IMR-90 (cell line): ENCODE data around the gene BCL11A. TPM values are rescaled to one million over a fixed set of nuclear protein-coding genes. Genes with fewer than 3 reads are reported as not detected.

Experiments used
- ATAC-seq: fragments of 200-7000 bp; cut with Tn5 transposase; 2 replicates; pipeline ENCODE4 v1.9.1; 2020; ENCODE audit warnings: low read depth, mild to moderate bottlenecking, moderate library complexity
- BruUV-seq: library from RNA; stranded (reverse); fragments of 400-500 nt; replicated peaks from 2 replicates; lab custom pipeline; 2021; lab: Mats Ljungman, UMichigan
- CTCF ChIA-PET: fragments of 300-600 bp; formaldehyde crosslinking; extraction: SDS; loops from one replicate; lab custom pipeline; 2021; ENCODE audit warnings: antibody characterized with exemption; lab: Yijun Ruan, JAX
- POLR2A ChIA-PET: fragments of 300-600 bp; sonication (Branson Sonifier 250); formaldehyde crosslinking; loops from one replicate; lab custom pipeline; 2022; ENCODE audit warnings: antibody characterized with exemption; ENCODE audit not compliant: unreplicated experiment; lab: Charles Lee
- DNase-seq: peaks from one replicate; pipeline ENCODE4 v3.0.0; 2013
- H2AFZ ChIP-seq: replicated peaks from 2 replicates; pipeline ENCODE3; 2013; ENCODE audit warnings: low read length, mild to moderate bottlenecking; ENCODE audit not compliant: poor library complexity
- H2AK5ac ChIP-seq: 2 replicates; pipeline ENCODE4 v1.6.1; 2013; ENCODE audit warnings: low read depth, low read length, inconsistent platforms
- H2AK9ac ChIP-seq: replicated peaks from 2 replicates; pipeline ENCODE3; 2013; ENCODE audit warnings: mild to moderate bottlenecking, low read depth, low read length, moderate library complexity; ENCODE audit not compliant: poor library complexity
- H2BK120ac ChIP-seq: 2 replicates; pipeline ENCODE4 v1.6.1; 2013; ENCODE audit warnings: low read depth, low read length, inconsistent platforms
- H2BK15ac ChIP-seq: 3 replicates; pipeline ENCODE4 v1.6.1; 2013; ENCODE audit warnings: low read depth, low read length, inconsistent platforms
- H2BK20ac ChIP-seq: 2 replicates; pipeline ENCODE4 v1.6.1; 2013; ENCODE audit warnings: low read depth, mild to moderate bottlenecking, inconsistent platforms, low read length, moderate library complexity
- H2BK5ac ChIP-seq: 2 replicates; pipeline ENCODE4 v1.6.1; 2013; ENCODE audit warnings: mild to moderate bottlenecking, low read depth, low read length, inconsistent platforms; ENCODE audit not compliant: poor library complexity, severe bottlenecking
- H3K14ac ChIP-seq: replicated peaks from 2 replicates; pipeline ENCODE4 v1.6.1; 2013; ENCODE audit warnings: low read depth, low read length, inconsistent platforms
- H3K18ac ChIP-seq: 2 replicates; pipeline ENCODE4 v1.6.1; 2013; ENCODE audit warnings: low read depth, low read length, control low read depth
- H3K23ac ChIP-seq: 2 replicates; pipeline ENCODE4 v1.6.1; 2013; ENCODE audit warnings: low read depth, low read length, inconsistent platforms
- H3K27ac ChIP-seq: 2 replicates; pipeline ENCODE4 v1.5.1; 2013; ENCODE audit warnings: mild to moderate bottlenecking, control low read depth, low read length; ENCODE audit not compliant: insufficient read depth
- H3K27me3 ChIP-seq: 2 replicates; pipeline ENCODE4 v1.6.1; 2013; ENCODE audit warnings: low read length; ENCODE audit not compliant: control insufficient read depth, insufficient read depth
- H3K36me3 ChIP-seq: 2 replicates; pipeline ENCODE4 v1.6.1; 2013; ENCODE audit warnings: low read length, mixed read lengths; ENCODE audit not compliant: control insufficient read depth, insufficient read depth
- H3K4ac ChIP-seq: 2 replicates; pipeline ENCODE4 v1.6.1; 2013; ENCODE audit warnings: low read depth, low read length, inconsistent platforms
- H3K4me1 ChIP-seq: 2 replicates; pipeline ENCODE4 v1.6.1; 2013; ENCODE audit warnings: low read length, mixed read lengths; ENCODE audit not compliant: control insufficient read depth, insufficient read depth
- H3K4me2 ChIP-seq: 2 replicates; pipeline ENCODE4 v1.6.1; 2013; ENCODE audit warnings: low read depth, mild to moderate bottlenecking, control low read depth, low read length, moderate library complexity
- H3K4me3 ChIP-seq: 2 replicates; pipeline ENCODE4 v1.5.1; 2013; ENCODE audit warnings: low read depth, mild to moderate bottlenecking, control low read depth, low read length, moderate library complexity; ENCODE audit not compliant: insufficient read depth
- H3K56ac ChIP-seq: 2 replicates; pipeline ENCODE4 v1.6.1; 2013; ENCODE audit warnings: low read length, inconsistent platforms; ENCODE audit not compliant: insufficient read depth; ENCODE audit errors: extremely low read depth
- H3K79me1 ChIP-seq, 2 experiments: 2 replicates each; pipeline ENCODE4 v1.6.1; 2013; ENCODE audit warnings: low read length in 2 of 2, inconsistent platforms in 1 of 2, low read depth in 1 of 2
- H3K9ac ChIP-seq: 2 replicates; pipeline ENCODE4 v1.6.1; 2013; ENCODE audit warnings: low read depth, low read length, control low read depth
- H3K9me1 ChIP-seq: 2 replicates; pipeline ENCODE4 v1.6.1; 2013; ENCODE audit warnings: low read length, inconsistent platforms; ENCODE audit not compliant: insufficient read depth
- H3K9me3 ChIP-seq: 2 replicates; pipeline ENCODE4 v1.6.1; 2013; ENCODE audit warnings: low read length; ENCODE audit not compliant: control insufficient read depth, insufficient read depth
- H4K20me1 ChIP-seq: 2 replicates; pipeline ENCODE4 v1.6.1; 2013; ENCODE audit warnings: low read length, inconsistent platforms; ENCODE audit not compliant: insufficient read depth
- H4K5ac ChIP-seq: 2 replicates; pipeline ENCODE4 v1.6.1; 2013; ENCODE audit warnings: mild to moderate bottlenecking, low read depth, low read length, control low read depth
- H4K8ac ChIP-seq, 2 experiments: 2 replicates each; pipeline ENCODE4 v1.6.1; 2013; ENCODE audit warnings: low read depth in 2 of 2, low read length in 2 of 2, control low read depth in 1 of 2, inconsistent platforms in 1 of 2
- H4K91ac ChIP-seq: 2 replicates; pipeline ENCODE4 v1.6.1; 2013; ENCODE audit warnings: low read depth, low read length, inconsistent platforms; ENCODE audit not compliant: insufficient read depth
- BHLHE40 ChIP-seq: fragments of 150-350 bp; IDR thresholded peaks from 2 replicates; pipeline ENCODE4 v1.6.1; 2016; ENCODE audit warnings: mild to moderate bottlenecking, low read depth, low read length
- CEBPB ChIP-seq: IDR thresholded peaks from 2 replicates; pipeline ENCODE4 v1.6.1; 2012; ENCODE audit warnings: low read depth, low read length, improper control_type of control experiment
- CHD1 ChIP-seq: IDR thresholded peaks from 2 replicates; pipeline ENCODE4 v1.6.1; 2012; ENCODE audit warnings: low read depth, low read length, improper control_type of control experiment
- CTCF ChIP-seq: conservative IDR thresholded peaks from 2 replicates; pipeline ENCODE4 v1.5.1; 2012; ENCODE audit warnings: mild to moderate bottlenecking, low read depth, low read length, improper control_type of control experiment
- ELK1 ChIP-seq: fragments of 150-350 bp; IDR thresholded peaks from 2 replicates; pipeline ENCODE4 v1.6.1; 2016; ENCODE audit warnings: low read depth, mild to moderate bottlenecking, low read length, moderate library complexity, borderline replicate concordance
- FOS ChIP-seq: fragments of 150-350 bp; IDR thresholded peaks from 2 replicates; pipeline ENCODE4 v1.6.1; 2016; ENCODE audit warnings: low read depth, low read length
- MAFK ChIP-seq: IDR thresholded peaks from 2 replicates; pipeline ENCODE4 v1.6.1; 2012; ENCODE audit warnings: low read depth, low read length, improper control_type of control experiment
- MAZ ChIP-seq: IDR thresholded peaks from 2 replicates; pipeline ENCODE4 v1.6.1; 2012; ENCODE audit warnings: low read depth, mild to moderate bottlenecking, low read length, improper control_type of control experiment, moderate library complexity, borderline replicate concordance
- MXI1 ChIP-seq: IDR thresholded peaks from 2 replicates; pipeline ENCODE4 v1.6.1; 2012; ENCODE audit warnings: low read depth, mild to moderate bottlenecking, low read length, moderate library complexity, borderline replicate concordance
- NFE2L2 ChIP-seq: fragments of 150-350 bp; IDR thresholded peaks from 2 replicates; pipeline ENCODE4 v1.6.1; 2016; ENCODE audit warnings: low read depth, mild to moderate bottlenecking, low read length
- POLR2A ChIP-seq: IDR thresholded peaks from 2 replicates; pipeline ENCODE4 v1.6.1; 2012; ENCODE audit warnings: mild to moderate bottlenecking, low read depth, low read length
- RAD21 ChIP-seq: IDR thresholded peaks from 2 replicates; pipeline ENCODE4 v1.6.1; 2012; ENCODE audit warnings: low read length, improper control_type of control experiment
- RCOR1 ChIP-seq: IDR thresholded peaks from 2 replicates; pipeline ENCODE4 v1.6.1; 2012; ENCODE audit warnings: mild to moderate bottlenecking, low read length, improper control_type of control experiment; ENCODE audit not compliant: insufficient replicate concordance
- RFX5 ChIP-seq: IDR thresholded peaks from 2 replicates; pipeline ENCODE4 v1.8.0; 2012; ENCODE audit warnings: low read depth, mild to moderate bottlenecking, low read length, moderate library complexity
- SMC3 ChIP-seq: fragments of 150-350 bp; IDR thresholded peaks from 2 replicates; pipeline ENCODE4 v1.6.1; 2016; ENCODE audit warnings: low read depth, mild to moderate bottlenecking, antibody characterized with exemption, low read length, moderate library complexity
- USF2 ChIP-seq: fragments of 150-350 bp; IDR thresholded peaks from 2 replicates; pipeline ENCODE4 v1.6.1; 2017; ENCODE audit warnings: mild to moderate bottlenecking, antibody characterized with exemption, low read length, low read depth
- WGBS, 2 experiments: methylation state at CpG; one replicate each; pipeline versions ENCODE4 v1.1.5 to v1.1.7; 2013; ENCODE audit warnings: missing lambda C conversion rate in 2 of 2; ENCODE audit not compliant: insufficient read length in 1 of 2; ENCODE audit errors: extremely low coverage in 2 of 2; 5-methylcytosine and 5-hydroxymethylcytosine counted together
- dilution Hi-C: fragments of 300-500 bp; cut with HindIII; formaldehyde crosslinking; loops from one replicate; pipeline ENCODE4 v1.14.3; 2018; ENCODE audit warnings: low sequenced_read_pairs; ENCODE audit not compliant: unreplicated experiment
- in situ Hi-C: fragments of 300-500 bp; cut with MboI; formaldehyde crosslinking; loops from 3 replicates; pipeline ENCODE4 v1.14.3; 2019; ENCODE audit warnings: low sequenced_read_pairs, inconsistent platforms, mixed read lengths
- intact Hi-C: fragments of 100-400 bp; cut with micrococcal nuclease; formaldehyde crosslinking; loops from 2 replicates; pipeline ENCODE4 v1.10.0; 2022
- polyA plus RNA-seq, 3 experiments: library from polyadenylated mRNA; depleted of rRNA; stranded (reverse); fragments of >200 nt; gene quantifications; 2 replicates each; pipeline ENCODE4 v1.2.3, GENCODE V29; 2012; ENCODE audit warnings: low replicate concordance in 1 of 3
- total RNA-seq: library from RNA; depleted of rRNA; stranded (reverse); fragments of >200 nt; gene quantifications from 2 replicates; pipeline ENCODE4 v1.2.3, GENCODE V29; 2012

BCL11A gene
- total and polyA plus RNA-seq, 2 of the 4 experiments (the other 2 are of a cell fraction), result 1.0 to 1.1 TPM

GRCh38 chr2:60531701-60532133, 21.7 kb downstream of the BCL11A start:
- 88% methylated on average over 6 of the region's 12 CpGs; no CpG with 5 or more reads in 1 of the 2 experiments for WGBS, 2 experiments
- Histone ChIP-seq H3K56ac (no peak overlapping the region), H2AK9ac (no peak overlapping the region), H4K5ac (no peak overlapping the region), H2BK20ac (no peak overlapping the region), H3K27me3 (peaks cover 25% of the 10 kb centered on the region), H3K9me3 (no peaks in the 10 kb centered on the region), H3K9me1 (no peaks in the 10 kb centered on the region), H3K4me1 (peaks cover 4% of the 10 kb centered on the region; the same call in 1 of the 2 replicates), H2AK5ac (0 out of 2 replicates have a peak overlapping the region, but pooled peaks have one; percentile 6), H3K23ac (no peak overlapping the region), H3K79me1 (no peaks in the 10 kb centered on the region), H2BK120ac (no peak overlapping the region), H3K4me3 (no peak overlapping the region), H3K27ac (no peak overlapping the region), H2AFZ (no peak overlapping the region), H2BK15ac (no peak overlapping the region), H3K18ac (no peak overlapping the region), H4K20me1 (no peaks in the 10 kb centered on the region), H2BK5ac (no peak overlapping the region), H3K4me2 (no peak overlapping the region), H3K4ac (no peak overlapping the region; the same call in 1 of the 2 replicates), H3K36me3 (no peaks in the 10 kb centered on the region), H4K91ac (no peak overlapping the region), H4K8ac (no peak overlapping the region), H3K14ac (no peak overlapping the region), H3K9ac (no peak overlapping the region)
- POLR2A ChIA-PET, result no interaction called here
- TF ChIP-seq MAFK, result no peak
- no peak for TF ChIP-seq RAD21
- no peak for TF ChIP-seq MXI1
- TF ChIP-seq RFX5, result no peak
- no peak for TF ChIP-seq FOS
- no peak for TF ChIP-seq NFE2L2
- no peak for TF ChIP-seq SMC3
- TF ChIP-seq POLR2A, result no peak
- no peak for TF ChIP-seq ELK1
- no peak for TF ChIP-seq USF2
- TF ChIP-seq BHLHE40, result no peak
- TF ChIP-seq MAZ, result no peak
- no peak for TF ChIP-seq CTCF
- no peak for TF ChIP-seq CHD1
- no peak for TF ChIP-seq CEBPB
- TF ChIP-seq RCOR1, result no peak
- DNase-seq (no peak), ATAC-seq (no peak)
- intact Hi-C loops (no loop called here), in situ Hi-C loops (no loop called here), dilution Hi-C loops (no loop called here)
- CTCF ChIA-PET, result no interaction called here
- BruUV-seq, result no TSS peak
